ENCODE data around the gene OR10H5.

DNA sequence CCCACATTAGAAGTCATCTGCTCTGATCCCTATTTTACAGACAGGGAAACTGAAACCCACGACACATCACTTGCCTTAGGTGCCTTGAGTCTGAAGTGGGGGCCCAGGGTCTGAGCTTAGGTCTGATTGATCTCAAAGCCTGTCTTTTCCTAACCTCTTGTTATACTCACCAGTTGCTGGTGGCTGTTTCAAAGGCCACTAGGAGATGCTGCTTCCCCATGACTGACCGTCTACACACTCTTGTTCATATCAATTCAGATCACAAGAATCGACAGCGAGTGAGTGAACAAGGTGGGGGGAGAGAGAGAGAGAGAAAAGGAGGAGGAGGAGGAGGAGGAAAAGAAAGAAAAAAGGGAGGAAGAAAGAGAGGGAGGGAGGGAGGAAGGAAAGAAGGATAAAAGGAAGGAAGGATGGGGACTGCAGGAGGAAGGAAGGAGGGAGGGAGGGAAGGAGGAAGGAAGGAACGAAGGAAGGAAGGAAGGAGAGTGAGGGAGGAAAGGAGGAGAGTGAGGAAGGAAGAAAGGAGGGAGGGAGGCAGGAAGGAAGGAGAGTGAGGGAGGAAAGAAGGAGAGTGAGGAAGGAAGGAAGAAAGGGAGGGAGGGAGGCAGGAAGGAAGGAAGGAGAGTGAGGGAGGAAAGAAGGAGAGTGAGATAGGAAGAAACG, 24.7 kb downstream of the OR10H5 start:
- TF ChIP-seq, protein P1, sequence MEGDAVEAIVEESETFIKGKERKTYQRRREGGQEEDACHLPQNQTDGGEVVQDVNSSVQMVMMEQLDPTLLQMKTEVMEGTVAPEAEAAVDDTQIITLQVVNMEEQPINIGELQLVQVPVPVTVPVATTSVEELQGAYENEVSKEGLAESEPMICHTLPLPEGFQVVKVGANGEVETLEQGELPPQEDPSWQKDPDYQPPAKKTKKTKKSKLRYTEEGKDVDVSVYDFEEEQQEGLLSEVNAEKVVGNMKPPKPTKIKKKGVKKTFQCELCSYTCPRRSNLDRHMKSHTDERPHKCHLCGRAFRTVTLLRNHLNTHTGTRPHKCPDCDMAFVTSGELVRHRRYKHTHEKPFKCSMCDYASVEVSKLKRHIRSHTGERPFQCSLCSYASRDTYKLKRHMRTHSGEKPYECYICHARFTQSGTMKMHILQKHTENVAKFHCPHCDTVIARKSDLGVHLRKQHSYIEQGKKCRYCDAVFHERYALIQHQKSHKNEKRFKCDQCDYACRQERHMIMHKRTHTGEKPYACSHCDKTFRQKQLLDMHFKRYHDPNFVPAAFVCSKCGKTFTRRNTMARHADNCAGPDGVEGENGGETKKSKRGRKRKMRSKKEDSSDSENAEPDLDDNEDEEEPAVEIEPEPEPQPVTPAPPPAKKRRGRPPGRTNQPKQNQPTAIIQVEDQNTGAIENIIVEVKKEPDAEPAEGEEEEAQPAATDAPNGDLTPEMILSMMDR (IDR thresholded peaks at IDR 0.05 in 8 of 11, conservative IDR thresholded peaks at IDR 0.05 in 3 of 11), result peak in 2 of 11 experiments; percentile 19 to 42
- TF ChIP-seq POLR2A (IDR thresholded peaks at IDR 0.05) (no peak), POLR2AphosphoS5 (IDR thresholded peaks at IDR 0.05) (no peak)

Measured in spleen (tissue), 7 donors.